K562 (cell line): ENCODE data around the gene GFOD2. TPM values are rescaled to one million over a fixed set of nuclear protein-coding genes. Genes with fewer than 3 reads are reported as not detected.

Experiments used
- CBFA2T2 ChIP-seq: fragments of 450-650 bp; conservative IDR thresholded peaks from 2 replicates; pipeline ENCODE4 v1.6.1; 2017; ENCODE audit warnings: mild to moderate bottlenecking
- CEBPB ChIP-seq: fragments of 450-650 bp; IDR thresholded peaks from 2 replicates; pipeline ENCODE4 v1.6.1; 2016; ENCODE audit warnings: missing genetic modification characterization, missing compliant biosample characterization
- EP400 ChIP-seq: fragments of 450-650 bp; IDR thresholded peaks from 2 replicates; pipeline ENCODE4 v1.6.1; 2017; ENCODE audit warnings: antibody characterized with exemption, mild to moderate bottlenecking, moderate library complexity
- ETS2 ChIP-seq: IDR thresholded peaks from 2 replicates; pipeline ENCODE4 v1.6.1; 2016; ENCODE audit warnings: borderline replicate concordance, missing genetic modification characterization, mild to moderate bottlenecking, moderate library complexity, missing compliant biosample characterization; ENCODE audit not compliant: poor library complexity, severe bottlenecking
- FOXA3 ChIP-seq, 2 experiments: fragments of 450-650 bp in 1 of 2; sonication (generic) in 1 of 2; formaldehyde crosslinking; IDR thresholded peaks in 1 of 2; conservative IDR thresholded peaks in 1 of 2; 2 replicates each; pipeline versions ENCODE4 v1.4.0 to v1.8.0; 2020 to 2022; ENCODE audit warnings: mild to moderate bottlenecking in 2 of 2, missing genetic modification reagents in 1 of 2
- HDGF ChIP-seq: fragments of 450-650 bp; IDR thresholded peaks from 2 replicates; pipeline ENCODE4 v1.6.1; 2016
- HNRNPL ChIP-seq: fragments of 200-400 bp; formaldehyde crosslinking; IDR thresholded peaks from 2 replicates; pipeline ENCODE4 v1.6.1; 2017; ENCODE audit warnings: low read depth, mild to moderate bottlenecking, low read length
- KLF6 ChIP-seq: fragments of 250-450 bp; sonication (Bioruptor Pico); IDR thresholded peaks from 2 replicates; pipeline ENCODE4 v1.4.0; 2020; ENCODE audit warnings: mild to moderate bottlenecking, moderate library complexity, borderline replicate concordance
- MYC ChIP-seq, 2 experiments: fragments of 250-450 bp in 1 of 2; sonication (Bioruptor Pico) in 1 of 2; IDR thresholded peaks; 2 replicates each; pipeline versions ENCODE4 v1.5.1 to v1.6.1; 2012 to 2021; ENCODE audit warnings: low read depth in 2 of 2, borderline replicate concordance in 1 of 2, improper control_type of control experiment in 1 of 2, low read length in 1 of 2, mild to moderate bottlenecking in 1 of 2, moderate library complexity in 1 of 2
- NFIC ChIP-seq: fragments of 450-650 bp; IDR thresholded peaks from 2 replicates; pipeline ENCODE4 v1.6.1; 2017; ENCODE audit warnings: mild to moderate bottlenecking, inconsistent platforms
- NUFIP1 ChIP-seq: fragments of 450-650 bp; IDR thresholded peaks from 2 replicates; pipeline ENCODE4 v1.6.1; 2018; ENCODE audit not compliant: partially characterized antibody
- PHF8 ChIP-seq: fragments of 200-600 bp; sonication (generic); IDR thresholded peaks from 2 replicates; pipeline ENCODE4 v1.6.1; 2012; ENCODE audit warnings: mixed run types, mild to moderate bottlenecking, inconsistent platforms, low read length, moderate library complexity, borderline replicate concordance
- POLR2B ChIP-seq: fragments of 450-650 bp; IDR thresholded peaks from 2 replicates; pipeline ENCODE4 v1.6.1; 2018; ENCODE audit warnings: low read depth; ENCODE audit not compliant: partially characterized antibody
- SPI1 ChIP-seq: IDR thresholded peaks from 2 replicates; pipeline ENCODE4 v1.6.1; 2011; ENCODE audit warnings: low read depth, low read length, control low read depth, borderline replicate concordance
- TAF1 ChIP-seq: IDR thresholded peaks from 2 replicates; pipeline ENCODE4 v1.6.1; 2011; ENCODE audit warnings: mild to moderate bottlenecking, low read length, moderate library complexity; ENCODE audit not compliant: insufficient read depth, control insufficient read depth, severe bottlenecking; ENCODE audit errors: extremely low read depth
- USF1 ChIP-seq: sonication (generic); formaldehyde crosslinking; IDR thresholded peaks from 2 replicates; pipeline ENCODE4 v1.9.0; 2022; ENCODE audit warnings: mild to moderate bottlenecking, missing genetic modification reagents
- YY1 ChIP-seq, 3 experiments: IDR thresholded peaks; 2 replicates each; pipeline ENCODE4 v1.6.1; 2011; ENCODE audit warnings: low read length in 2 of 3, mild to moderate bottlenecking in 2 of 3, moderate library complexity in 2 of 3, borderline replicate concordance in 1 of 3, control low read depth in 1 of 3, low read depth in 1 of 3; ENCODE audit not compliant: insufficient read depth in 3 of 3, insufficient replicate concordance in 2 of 3, control insufficient read depth in 1 of 3, insufficient read length in 1 of 3; ENCODE audit errors: extremely low read depth in 1 of 3
- ZNF316 ChIP-seq: fragments of 450-650 bp; IDR thresholded peaks from 2 replicates; pipeline ENCODE4 v1.6.1; 2016
- polyA plus RNA-seq, 8 experiments: library from polyadenylated mRNA; depleted of rRNA in 4 of 8; stranded (reverse) in 5 of 8; unstranded in 3 of 8; fragments of >200 nt; fragmentation: Nextera tagmentation in 2 of 8; fragmentation: Illumina TruSeq in 1 of 8; extraction: Ambion mirVana in 2 of 8; extraction: Trizol in 1 of 8; gene quantifications; 2 replicates each; pipeline versions ENCODE4 v1.2.1 to v1.2.3, GENCODE V29; 2011 to 2014; ENCODE audit warnings: inconsistent platforms in 1 of 8, missing spikeins in 1 of 8
- total RNA-seq, 7 experiments: library from RNA; depleted of rRNA in 6 of 7; stranded (reverse); fragments of >200 nt in 6 of 7; fragmentation: Illumina TruSeq in 2 of 7; extraction: Trizol in 2 of 7; gene quantifications; 2 replicates each; pipeline versions ENCODE4 v1.2.1 to v1.2.3, GENCODE V29; 2011 to 2021; ENCODE audit warnings: low replicate concordance in 1 of 7
- TF ChIP-seq, protein P1 (sequence below): IDR thresholded peaks from 3 replicates; pipeline ENCODE4 v1.6.1; 2011; ENCODE audit warnings: borderline replicate concordance, mild to moderate bottlenecking; ENCODE audit not compliant: insufficient read length, insufficient read depth
- TF ChIP-seq, protein P2 (sequence below): IDR thresholded peaks from 2 replicates; pipeline ENCODE4 v1.6.1; 2014; ENCODE audit warnings: antibody characterized with exemption

GFOD2 gene
- total and polyA plus RNA-seq, 9 of the 15 experiments (the other 6 are each of a cell fraction or from before 2014, with no cell fraction given): 1.9 to 15.8 (median 11.1) TPM

- TF ChIP-seq NUFIP1 (no peak), ETS2 (peak; percentile 2), CBFA2T2 (no peak), SPI1 (peak; percentile 54; the same call in 1 of the 2 replicates), HNRNPL (no peak), YY1 (IDR thresholded peaks at IDR 0.05; ENCODE audit: borderline replicate concordance in 1 of 3, control insufficient read depth in 1 of 3, extremely low read depth in 1 of 3, insufficient read depth in 3 of 3, insufficient read length in 1 of 3, insufficient replicate concordance in 2 of 3, low read depth in 1 of 3, low read length in 2 of 3) (peak in 1 of 3 experiments; percentile 26), FOXA3 (CRISPR knock-in tag; conservative IDR thresholded peaks at IDR 0.05 in 1 of 2, IDR thresholded peaks at IDR 0.05 in 1 of 2) (0 out of 4 replicates have a peak, but pooled peaks of 1 of the 2 experiments have one; percentile 12), HDGF (no peak), TAF1 (peak; percentile 50), ZNF316 (no peak), USF1 (CRISPR knock-in tag) (no peak), NFIC (no peak; the same call in 1 of the 2 replicates), POLR2B (peak; percentile 70), EP400 (peak; percentile 69; the same call in 1 of the 2 replicates), PHF8 (peak; percentile 88; the same call in 1 of the 2 replicates), CEBPB (no peak), KLF6 (CRISPR knock-in tag) (no peak), MYC (IDR thresholded peaks at IDR 0.05; ENCODE audit: low read depth, low read length) (0 out of 2 replicates have a peak, but pooled peaks have one; percentile 24), MYC (CRISPR knock-in tag; IDR thresholded peaks at IDR 0.05; ENCODE audit: borderline replicate concordance, low read depth) (peak; percentile 43; the same call in 1 of the 2 replicates)
- TF ChIP-seq, protein P1, sequence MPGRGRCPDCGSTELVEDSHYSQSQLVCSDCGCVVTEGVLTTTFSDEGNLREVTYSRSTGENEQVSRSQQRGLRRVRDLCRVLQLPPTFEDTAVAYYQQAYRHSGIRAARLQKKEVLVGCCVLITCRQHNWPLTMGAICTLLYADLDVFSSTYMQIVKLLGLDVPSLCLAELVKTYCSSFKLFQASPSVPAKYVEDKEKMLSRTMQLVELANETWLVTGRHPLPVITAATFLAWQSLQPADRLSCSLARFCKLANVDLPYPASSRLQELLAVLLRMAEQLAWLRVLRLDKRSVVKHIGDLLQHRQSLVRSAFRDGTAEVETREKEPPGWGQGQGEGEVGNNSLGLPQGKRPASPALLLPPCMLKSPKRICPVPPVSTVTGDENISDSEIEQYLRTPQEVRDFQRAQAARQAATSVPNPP: no peak
- TF ChIP-seq, protein P2, sequence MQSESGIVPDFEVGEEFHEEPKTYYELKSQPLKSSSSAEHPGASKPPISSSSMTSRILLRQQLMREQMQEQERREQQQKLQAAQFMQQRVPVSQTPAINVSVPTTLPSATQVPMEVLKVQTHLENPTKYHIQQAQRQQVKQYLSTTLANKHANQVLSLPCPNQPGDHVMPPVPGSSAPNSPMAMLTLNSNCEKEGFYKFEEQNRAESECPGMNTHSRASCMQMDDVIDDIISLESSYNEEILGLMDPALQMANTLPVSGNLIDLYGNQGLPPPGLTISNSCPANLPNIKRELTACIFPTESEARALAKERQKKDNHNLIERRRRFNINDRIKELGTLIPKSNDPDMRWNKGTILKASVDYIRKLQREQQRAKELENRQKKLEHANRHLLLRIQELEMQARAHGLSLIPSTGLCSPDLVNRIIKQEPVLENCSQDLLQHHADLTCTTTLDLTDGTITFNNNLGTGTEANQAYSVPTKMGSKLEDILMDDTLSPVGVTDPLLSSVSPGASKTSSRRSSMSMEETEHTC: no peak
These were observed 59.2 kb downstream of the GFOD2 start, which contains the start of gene ACD (continued) for GRCh38 chr16:67659675-67660563.
